CD4-positive, alpha-beta memory T cell (primary cell): ENCODE measurements around the gene DEDD. TPM values are rescaled to one million over a fixed set of nuclear protein-coding genes. Genes with fewer than 3 reads are reported as not detected.

Experiments used
- CTCF ChIA-PET: fragments of 350-600 bp; sonication (Branson Sonifier 250); formaldehyde crosslinking; loops from one replicate; lab custom pipeline; 2021; ENCODE audit warnings: inconsistent platforms; ENCODE audit not compliant: partially characterized antibody; lab: Charles Lee
- POLR2A ChIA-PET: fragments of 350-600 bp; sonication (Branson Sonifier 250); formaldehyde crosslinking; loops from one replicate; lab custom pipeline; 2021; ENCODE audit not compliant: partially characterized antibody; lab: Charles Lee
- DNase-seq, 5 donors: peaks; one replicate each; pipeline versions ENCODE4 v3.0.0 to v3.0.0-alpha.2; 2020 to 2022; ENCODE audit warnings: mixed read lengths in 1 of 5
- H3K27ac ChIP-seq: one replicate; pipeline ENCODE4 v1.7.0; 2013; ENCODE audit warnings: low read depth, low read length
- H3K27me3 ChIP-seq: 2 replicates; pipeline ENCODE4 v1.7.0; 2013; ENCODE audit warnings: mild to moderate bottlenecking, low read length, moderate library complexity; ENCODE audit not compliant: insufficient read depth
- H3K36me3 ChIP-seq: 2 replicates; pipeline ENCODE4 v1.7.0; 2013; ENCODE audit warnings: mild to moderate bottlenecking, low read length, moderate library complexity; ENCODE audit not compliant: insufficient read depth
- H3K4me1 ChIP-seq: 2 replicates; pipeline ENCODE4 v1.7.0; 2013; ENCODE audit warnings: mild to moderate bottlenecking, low read length, moderate library complexity; ENCODE audit not compliant: insufficient read depth
- H3K4me3 ChIP-seq, 2 donors: one replicate each; pipeline ENCODE4 v1.7.0; 2013; ENCODE audit warnings: low read length in 2 of 2, mild to moderate bottlenecking in 1 of 2
- H3K9me3 ChIP-seq, 2 donors: one replicate each; pipeline ENCODE4 v1.7.0; 2013; ENCODE audit warnings: low read length in 2 of 2, control low read depth in 1 of 2; ENCODE audit not compliant: control insufficient read depth in 1 of 2
- H3K27ac Mint-ChIP-seq, 7 donors: one replicate each; pipeline ENCODE4 v1.8.0; 2020 to 2021; ENCODE audit warnings: mixed read lengths in 7 of 7, mild to moderate bottlenecking in 6 of 7, inconsistent platforms in 3 of 7, moderate library complexity in 3 of 7
- H3K27me3 Mint-ChIP-seq, 2 donors: one replicate each; pipeline ENCODE4 v1.8.0; 2020 to 2021; ENCODE audit warnings: mixed read lengths in 2 of 2
- H3K36me3 Mint-ChIP-seq, 2 donors: one replicate each; pipeline ENCODE4 v1.8.0; 2020 to 2021; ENCODE audit warnings: mixed read lengths in 2 of 2, inconsistent platforms in 1 of 2, mild to moderate bottlenecking in 1 of 2
- H3K4me1 Mint-ChIP-seq, 4 donors: one replicate each; pipeline ENCODE4 v1.8.0; 2020 to 2021; ENCODE audit warnings: mixed read lengths in 4 of 4, mild to moderate bottlenecking in 1 of 4
- H3K4me3 Mint-ChIP-seq, 8 donors: one replicate each; pipeline ENCODE4 v1.8.0; 2020 to 2021; ENCODE audit warnings: mixed read lengths in 8 of 8, mild to moderate bottlenecking in 7 of 8, moderate library complexity in 6 of 8, inconsistent platforms in 3 of 8
- H3K9me3 Mint-ChIP-seq, 8 donors: one replicate each; pipeline ENCODE4 v1.8.0; 2020 to 2021; ENCODE audit warnings: mixed read lengths in 8 of 8, mild to moderate bottlenecking in 5 of 8, inconsistent platforms in 3 of 8, moderate library complexity in 1 of 8
- intact Hi-C: fragments of 100-400 bp; cut with micrococcal nuclease; formaldehyde crosslinking; loops from one replicate; pipeline ENCODE4 v1.15.1; 2023
- polyA plus RNA-seq, 2 donors: library from polyadenylated mRNA; unstranded; fragments of 300-500 nt; fragmentation: Illumina TruSeq; gene quantifications; one replicate each; pipeline ENCODE4 v1.2.3, GENCODE V29; 2021
- total RNA-seq, 2 experiments: library from RNA; stranded (reverse); gene quantifications; one replicate each; pipeline ENCODE4 v1.2.3, GENCODE V29; 2021

Gene DEDD
- total and polyA plus RNA-seq, 4 experiments from 2014 or later = 39.1 to 42.0 (median 41.1) TPM

- POLR2A ChIA-PET = interaction anchor here (1.0 to 4.3 kb wide), 3 partner anchors 17 to 46 kb away, joined by 3 to 47 read pairs (median 24); partner anchors contain the start of genes ARHGAP30, DEDD and KLHDC9
- no peak for DNase-seq
- peaks cover 2% of the 10 kb centered on the region for H3K36me3 ChIP-seq
- Mint-ChIP-seq H3K27me3 (no peaks in the 10 kb centered on the region), H3K36me3 (peaks cover 4 to 40% of the 10 kb centered on the region in 2 donors), H3K4me3 (peak overlapping the region in 4 of 8 donors; percentile 25 to 62 (median 50)), H3K9me3 (no peaks in the 10 kb centered on the region), H3K4me1 (peaks cover 45 to 83% (median 64%) of the 10 kb centered on the region in 4 donors), H3K27ac (peak overlapping the region in 4 of 7 donors; percentile 59 to 69 (median 65))
- CTCF ChIA-PET = no interaction called here
- no peaks in the 10 kb centered on the region for H3K27me3 ChIP-seq
- H3K4me3 ChIP-seq = no peak overlapping the region
- H3K27ac ChIP-seq = no peak overlapping the region
- H3K9me3 ChIP-seq = no peaks in the 10 kb centered on the region
- H3K4me1 ChIP-seq = peaks cover 71% of the 10 kb centered on the region
- intact Hi-C loops = no loop called here
These were observed 17.2 kb downstream of the DEDD start for GRCh38 chr1:161115132-161115711.

GRCh38 chr1:161114556-161114955 lies 17.9 kb downstream of the DEDD start:
- peaks cover 64% of the 10 kb centered on the region for H3K4me1 ChIP-seq
- intact Hi-C loops = no loop called here
- CTCF ChIA-PET = no interaction called here

GRCh38 chr1:161113915-161114314 lies 18.6 kb downstream of the DEDD start:
- H3K27me3 ChIP-seq = no peaks in the 10 kb centered on the region
- peaks cover 58% of the 10 kb centered on the region for H3K4me1 ChIP-seq
- POLR2A ChIA-PET = no interaction called here
- DNase-seq = no peak
- H3K4me1 Mint-ChIP-seq = peaks cover 37 to 71% (median 54%) of the 10 kb centered on the region in 4 donors
- CTCF ChIA-PET = no interaction called here
- H3K27ac ChIP-seq = no peak overlapping the region
- H3K27ac Mint-ChIP-seq = peak overlapping the region in 6 of 7 donors; percentile 3 to 40 (median 14)
- H3K36me3 ChIP-seq = peaks cover 3% of the 10 kb centered on the region
- H3K9me3 ChIP-seq = no peaks in the 10 kb centered on the region
- H3K4me3 ChIP-seq = no peak overlapping the region
- H3K4me3 Mint-ChIP-seq = peak overlapping the region in 1 of 8 donors; percentile 5
- no peaks in the 10 kb centered on the region for H3K27me3 Mint-ChIP-seq
- H3K9me3 Mint-ChIP-seq = no peaks in the 10 kb centered on the region
- intact Hi-C loops = no loop called here
- H3K36me3 Mint-ChIP-seq = peaks cover 4 to 35% of the 10 kb centered on the region in 2 donors

More at GRCh38 chr1:161114556-161114955, 17.9 kb downstream of the DEDD start:
- peaks cover 40 to 76% (median 58%) of the 10 kb centered on the region in 4 donors for H3K4me1 Mint-ChIP-seq
- Histone ChIP-seq H3K9me3 (no peaks in the 10 kb centered on the region), H3K27me3 (no peaks in the 10 kb centered on the region), H3K36me3 (peaks cover under 1% of the 10 kb centered on the region), H3K4me3 (no peak overlapping the region), H3K27ac (no peak overlapping the region)
- POLR2A ChIA-PET = no interaction called here
- no peak for DNase-seq
- H3K27me3 Mint-ChIP-seq = no peaks in the 10 kb centered on the region
- H3K4me3 Mint-ChIP-seq = peak overlapping the region in 1 of 8 donors; percentile 5
- peaks cover 4 to 34% of the 10 kb centered on the region in 2 donors for H3K36me3 Mint-ChIP-seq
- H3K27ac Mint-ChIP-seq = peak overlapping the region in 3 of 7 donors; percentile 10 to 36 (median 19)
- H3K9me3 Mint-ChIP-seq = no peaks in the 10 kb centered on the region

GRCh38 chr1:161111527-161111926 lies 20.9 kb downstream of the DEDD start:
- peaks cover 35 to 53% (median 42%) of the 10 kb centered on the region in 4 donors for H3K4me1 Mint-ChIP-seq
- POLR2A ChIA-PET = interaction anchor here (0.9 to 1.4 kb wide), 3 partner anchors 14 to 42 kb away, joined by 3 to 4 read pairs (median 3); partner anchors contain the start of genes DEDD, KLHDC9 and UFC1
- no peak overlapping the region for H3K27ac ChIP-seq

GRCh38 chr1:161111117-161111516 lies 21.4 kb downstream of the DEDD start:
- H3K4me3 Mint-ChIP-seq = no peak overlapping the region
- CTCF ChIA-PET = no interaction called here
- peaks cover 0 to under 1% (median 0%) of the 10 kb centered on the region in 8 donors for H3K9me3 Mint-ChIP-seq
- peaks cover 34 to 53% (median 42%) of the 10 kb centered on the region in 4 donors for H3K4me1 Mint-ChIP-seq
- peak overlapping the region in 1 of 7 donors; percentile 67 for H3K27ac Mint-ChIP-seq
- DNase-seq = no peak
- H3K27ac ChIP-seq = no peak overlapping the region
- no peaks in the 10 kb centered on the region for H3K9me3 ChIP-seq
- POLR2A ChIA-PET = no interaction called here
- intact Hi-C loops = no loop called here
- peaks cover 3% of the 10 kb centered on the region for H3K36me3 ChIP-seq
- no peak overlapping the region for H3K4me3 ChIP-seq
- peaks cover 8 to 33% of the 10 kb centered on the region in 2 donors for H3K36me3 Mint-ChIP-seq
- no peaks in the 10 kb centered on the region for H3K27me3 ChIP-seq
- H3K27me3 Mint-ChIP-seq = no peaks in the 10 kb centered on the region
- H3K4me1 ChIP-seq = peaks cover 39% of the 10 kb centered on the region

More at GRCh38 chr1:161111527-161111926, 20.9 kb downstream of the DEDD start:
- Histone ChIP-seq H3K4me3 (no peak overlapping the region), H3K27me3 (no peaks in the 10 kb centered on the region), H3K36me3 (peaks cover 3% of the 10 kb centered on the region), H3K9me3 (no peaks in the 10 kb centered on the region), H3K4me1 (peaks cover 43% of the 10 kb centered on the region)
- Mint-ChIP-seq H3K27ac (peak overlapping the region in 3 of 7 donors; percentile 22 to 67 (median 54)), H3K27me3 (no peaks in the 10 kb centered on the region), H3K9me3 (no peaks in the 10 kb centered on the region), H3K36me3 (peaks cover 4 to 32% of the 10 kb centered on the region in 2 donors), H3K4me3 (no peak overlapping the region)
- intact Hi-C loops = no loop called here
- CTCF ChIA-PET = interaction anchor here (1.0 kb wide), 1 partner anchor 14 kb away, joined by 3 read pairs; no protein-coding TSS in a partner anchor
- DNase-seq = no peak

GRCh38 chr1:161106431-161106830 lies 26.0 kb downstream of the DEDD start:
- Histone ChIP-seq H3K4me3 (no peak overlapping the region), H3K4me1 (no peaks in the 10 kb centered on the region), H3K27me3 (no peaks in the 10 kb centered on the region), H3K9me3 (no peaks in the 10 kb centered on the region), H3K36me3 (peaks cover 19% of the 10 kb centered on the region), H3K27ac (no peak overlapping the region)
- Mint-ChIP-seq H3K36me3 (peaks cover 8 to 29% of the 10 kb centered on the region in 2 donors), H3K27me3 (no peaks in the 10 kb centered on the region), H3K4me3 (no peak overlapping the region), H3K4me1 (peaks cover 13 to 27% (median 17%) of the 10 kb centered on the region in 4 donors), H3K27ac (peak overlapping the region in 5 of 7 donors; percentile 8 to 50 (median 47)), H3K9me3 (peaks cover 0 to 2% (median 0%) of the 10 kb centered on the region in 8 donors)
- intact Hi-C loops = no loop called here
- DNase-seq = no peak
- POLR2A ChIA-PET = interaction anchor here (1.1 kb wide), 1 partner anchor 11 kb away, joined by 3 read pairs; the partner anchor contains the start of gene PFDN2
- CTCF ChIA-PET = no interaction called here

- H3K36me3 Mint-ChIP-seq = peaks cover 13 to 42% of the 10 kb centered on the region in 2 donors
- Histone ChIP-seq H3K4me3 (no peak overlapping the region), H3K27ac (no peak overlapping the region), H3K9me3 (no peaks in the 10 kb centered on the region), H3K36me3 (peaks cover 25% of the 10 kb centered on the region), H3K4me1 (peaks cover 22% of the 10 kb centered on the region), H3K27me3 (no peaks in the 10 kb centered on the region)
- peaks cover 0 to 2% of the 10 kb centered on the region in 2 donors for H3K27me3 Mint-ChIP-seq
- peaks cover 17 to 38% (median 24%) of the 10 kb centered on the region in 4 donors for H3K4me1 Mint-ChIP-seq
- H3K9me3 Mint-ChIP-seq = peaks cover 0 to 19% (median 3%) of the 10 kb centered on the region in 8 donors
- H3K27ac Mint-ChIP-seq = peak overlapping the region in 2 of 7 donors; percentile 29 to 83
- CTCF ChIA-PET = interaction anchor here (1.0 to 9.8 kb wide), 8 partner anchors 7 to 103 kb away, joined by 3 to 175 read pairs (median 10); partner anchors contain the start of genes ARHGAP30, NECTIN4 and TSTD1
- no peak for DNase-seq
- intact Hi-C loops = no loop called here
- peak overlapping the region in 3 of 8 donors; percentile 25 to 44 (median 26) for H3K4me3 Mint-ChIP-seq
- POLR2A ChIA-PET = interaction anchor here (1.3 to 7.0 kb wide), 5 partner anchors 17 to 263 kb away, joined by 3 to 128 read pairs (median 71); partner anchors contain the start of genes ARHGAP30, NIT1, PFDN2 and TSTD1
These were observed 31.9 kb downstream of the DEDD start for GRCh38 chr1:161100556-161100955.
